Immature natural killer cell (primary cell): ENCODE data around the gene PDE6B. TPM values are rescaled to one million over a fixed set of nuclear protein-coding genes. Genes with fewer than 3 reads are reported as not detected.

Experiments
- DNase-seq, 3 donors: peaks; one replicate each; pipeline ENCODE4 v3.0.0; 2022; ENCODE audit warnings: mixed read lengths in 1 of 3
- H3K27ac Mint-ChIP-seq, 6 donors: one replicate each; pipeline ENCODE4 v1.8.0; 2020; ENCODE audit warnings: mixed read lengths in 6 of 6, mild to moderate bottlenecking in 5 of 6, inconsistent platforms in 4 of 6, moderate library complexity in 3 of 6
- H3K27me3 Mint-ChIP-seq, 3 donors: one replicate each; pipeline ENCODE4 v1.8.0; 2020 to 2021; ENCODE audit warnings: low read depth in 3 of 3, mild to moderate bottlenecking in 3 of 3, mixed read lengths in 3 of 3, moderate library complexity in 3 of 3, inconsistent platforms in 1 of 3
- H3K36me3 Mint-ChIP-seq, 3 donors: one replicate each; pipeline ENCODE4 v1.8.0; 2020; ENCODE audit warnings: mixed read lengths in 3 of 3, inconsistent platforms in 2 of 3, mild to moderate bottlenecking in 2 of 3
- H3K4me1 Mint-ChIP-seq, 2 donors: one replicate each; pipeline ENCODE4 v1.8.0; 2020; ENCODE audit warnings: inconsistent platforms in 2 of 2, mild to moderate bottlenecking in 2 of 2, mixed read lengths in 2 of 2, moderate library complexity in 1 of 2
- H3K4me3 Mint-ChIP-seq, 5 donors: one replicate each; pipeline ENCODE4 v1.8.0; 2020; ENCODE audit warnings: mild to moderate bottlenecking in 5 of 5, mixed read lengths in 5 of 5, inconsistent platforms in 3 of 5, moderate library complexity in 3 of 5
- H3K9me3 Mint-ChIP-seq, 6 donors: one replicate each; pipeline ENCODE4 v1.8.0; 2020; ENCODE audit warnings: mild to moderate bottlenecking in 6 of 6, mixed read lengths in 6 of 6, inconsistent platforms in 4 of 6, moderate library complexity in 3 of 6
- polyA plus RNA-seq, 3 donors: library from polyadenylated mRNA; unstranded; fragments of 300-500 nt; fragmentation: Illumina TruSeq; gene quantifications; one replicate each; pipeline ENCODE4 v1.2.3, GENCODE V29; 2021

PDE6B gene
- polyA plus RNA-seq, 3 donors from 2014 or later = 18.9 to 35.8 (median 28.6) TPM

- Mint-ChIP-seq H3K9me3 (no peaks in the 10 kb centered on the region), H3K4me1 (peaks cover 26% of the 10 kb centered on the region in 2 donors), H3K4me3 (peak overlapping the region in 3 of 5 donors; percentile 41 to 53 (median 42)), H3K27me3 (peaks cover 0 to 2% (median 0%) of the 10 kb centered on the region in 3 donors), H3K36me3 (no peaks in the 10 kb centered on the region), H3K27ac (peak overlapping the region in 3 of 6 donors; percentile 46 to 64 (median 49))
- DNase-seq = no peak
Observed at GRCh38 chr4:707929-708630, 82.7 kb downstream of the PDE6B start.

- Mint-ChIP-seq H3K4me1 (peaks cover 26 to 29% of the 10 kb centered on the region in 2 donors), H3K9me3 (no peaks in the 10 kb centered on the region), H3K27me3 (peaks cover 0 to 2% (median 0%) of the 10 kb centered on the region in 3 donors), H3K27ac (peak overlapping the region in 2 of 6 donors; percentile 13 to 53), H3K4me3 (peak overlapping the region in 2 of 5 donors; percentile 32 to 34), H3K36me3 (no peaks in the 10 kb centered on the region)
- DNase-seq = no peak
Observed at GRCh38 chr4:708631-708933, 83.2 kb downstream of the PDE6B start.

GRCh38 chr4:709348-709747 is 84.0 kb downstream of the PDE6B start:
- Mint-ChIP-seq H3K27me3 (peaks cover 0 to 2% (median 0%) of the 10 kb centered on the region in 3 donors), H3K4me1 (peaks cover 28 to 30% of the 10 kb centered on the region in 2 donors), H3K4me3 (peak overlapping the region in 3 of 5 donors; percentile 0 to 20 (median 8)), H3K9me3 (no peaks in the 10 kb centered on the region), H3K27ac (peak overlapping the region in 3 of 6 donors; percentile 3 to 46 (median 42)), H3K36me3 (peaks cover 0 to 1% (median 0%) of the 10 kb centered on the region in 3 donors)
- no peak for DNase-seq

- Mint-ChIP-seq H3K4me3 (peak overlapping the region in 2 of 5 donors; percentile 12 to 20), H3K4me1 (peaks cover 36% of the 10 kb centered on the region in 2 donors), H3K36me3 (peaks cover 0 to 3% (median 0%) of the 10 kb centered on the region in 3 donors), H3K27me3 (peaks cover 0 to 2% (median 0%) of the 10 kb centered on the region in 3 donors), H3K27ac (peak overlapping the region in 2 of 6 donors; percentile 1 to 9), H3K9me3 (no peaks in the 10 kb centered on the region)
- DNase-seq = no peak
Observed at GRCh38 chr4:710116-710515, 84.7 kb downstream of the PDE6B start.

GRCh38 chr4:710916-711315 is 85.5 kb downstream of the PDE6B start:
- Mint-ChIP-seq H3K9me3 (no peaks in the 10 kb centered on the region), H3K27me3 (no peaks in the 10 kb centered on the region), H3K4me1 (peaks cover 40% of the 10 kb centered on the region in 2 donors), H3K27ac (no peak overlapping the region), H3K4me3 (no peak overlapping the region), H3K36me3 (peaks cover 0 to 3% (median 0%) of the 10 kb centered on the region in 3 donors)
- no peak for DNase-seq

GRCh38 chr4:712093-712492 is 86.7 kb downstream of the PDE6B start:
- Mint-ChIP-seq H3K4me1 (peaks cover 45% of the 10 kb centered on the region in 2 donors), H3K4me3 (no peak overlapping the region)

GRCh38 chr4:712916-713632 is 87.7 kb downstream of the PDE6B start:
- H3K27me3 Mint-ChIP-seq = no peaks in the 10 kb centered on the region
- peaks cover 53 to 54% of the 10 kb centered on the region in 2 donors for H3K4me1 Mint-ChIP-seq
- peak overlapping the region in 1 of 5 donors; percentile 21 for H3K4me3 Mint-ChIP-seq
- DNase-seq = no peak
- H3K36me3 Mint-ChIP-seq = peaks cover 0 to 3% (median 0%) of the 10 kb centered on the region in 3 donors
- no peaks in the 10 kb centered on the region for H3K9me3 Mint-ChIP-seq
- H3K27ac Mint-ChIP-seq = peak overlapping the region in 4 of 6 donors; percentile 35 to 78 (median 51)

More at GRCh38 chr4:712093-712492, 86.7 kb downstream of the PDE6B start:
- no peak for DNase-seq
- no peaks in the 10 kb centered on the region for H3K9me3 Mint-ChIP-seq
- no peaks in the 10 kb centered on the region for H3K27me3 Mint-ChIP-seq
- peak overlapping the region in 1 of 6 donors; percentile 30 for H3K27ac Mint-ChIP-seq
- peaks cover 0 to 3% (median 0%) of the 10 kb centered on the region in 3 donors for H3K36me3 Mint-ChIP-seq

- Mint-ChIP-seq H3K27ac (peak overlapping the region in 2 of 6 donors; percentile 19 to 28), H3K4me3 (no peak overlapping the region), H3K9me3 (no peaks in the 10 kb centered on the region), H3K27me3 (no peaks in the 10 kb centered on the region), H3K4me1 (peaks cover 47 to 51% of the 10 kb centered on the region in 2 donors), H3K36me3 (peaks cover 0 to 3% (median 0%) of the 10 kb centered on the region in 3 donors)
- no peak for DNase-seq
Observed at GRCh38 chr4:714087-714486, 88.7 kb downstream of the PDE6B start.

GRCh38 chr4:717601-718320 is 92.4 kb downstream of the PDE6B start:
- Mint-ChIP-seq H3K4me1 (peaks cover 27 to 47% of the 10 kb centered on the region in 2 donors), H3K4me3 (peak overlapping the region in 2 of 5 donors; percentile 13 to 33), H3K27me3 (peaks cover 0 to 4% (median 0%) of the 10 kb centered on the region in 3 donors), H3K36me3 (peaks cover 0 to 3% (median 0%) of the 10 kb centered on the region in 3 donors), H3K27ac (peak overlapping the region in 5 of 6 donors; percentile 34 to 81 (median 60)), H3K9me3 (no peaks in the 10 kb centered on the region)
- no peak for DNase-seq

- peak overlapping the region in 1 of 5 donors; percentile 6 for H3K4me3 Mint-ChIP-seq
- H3K27ac Mint-ChIP-seq = peak overlapping the region in 1 of 6 donors; percentile 13
- no peaks in the 10 kb centered on the region for H3K9me3 Mint-ChIP-seq
- H3K4me1 Mint-ChIP-seq = peaks cover 27 to 43% of the 10 kb centered on the region in 2 donors
- H3K36me3 Mint-ChIP-seq = peaks cover 0 to 3% (median 0%) of the 10 kb centered on the region in 3 donors
- DNase-seq = no peak
- peaks cover 0 to 4% (median 0%) of the 10 kb centered on the region in 3 donors for H3K27me3 Mint-ChIP-seq
Observed at GRCh38 chr4:718460-718859, 93.1 kb downstream of the PDE6B start.

Other genes with a start within 250 kb of the PDE6B start
- gene ZNF721, start 126.4 kb upstream of the PDE6B start, polyA plus RNA-seq = 10 to 100 TPM; 16.3 to 30.4 (median 23.0) TPM
- gene PIGG, start 126.4 kb upstream of the PDE6B start, polyA plus RNA-seq = 10 to 100 TPM; 22.8 to 30.6 (median 24.9) TPM
- gene TMEM271, start 49.3 kb upstream of the PDE6B start, polyA plus RNA-seq = not detected
- gene ATP5ME, start 48.7 kb downstream of the PDE6B start, polyA plus RNA-seq = 100 to 1,000 TPM; 466 to 581 (median 532) TPM
- gene MYL5, start 49.0 kb downstream of the PDE6B start, polyA plus RNA-seq = 1 to 10 TPM; 3.3 to 8.1 (median 5.0) TPM
- gene SLC49A3, start 63.6 kb downstream of the PDE6B start, polyA plus RNA-seq = 1 to 10 TPM; 3.8 to 7.1 (median 6.1) TPM
- 1 to 10 TPM; 6.5 to 7.5 (median 6.6) TPM for gene PCGF3, start 80.3 kb downstream of the PDE6B start, polyA plus RNA-seq
- not detected for gene CPLX1, start 200.6 kb downstream of the PDE6B start, polyA plus RNA-seq